Measurements from ENCODE around the gene MAML1. TPM values are rescaled to one million over a fixed set of nuclear protein-coding genes. Genes with fewer than 3 reads are reported as not detected.

The MAML1 gene
- total RNA-seq, 1 donor from 2014 or later, result 36.2 TPM

DNA sequence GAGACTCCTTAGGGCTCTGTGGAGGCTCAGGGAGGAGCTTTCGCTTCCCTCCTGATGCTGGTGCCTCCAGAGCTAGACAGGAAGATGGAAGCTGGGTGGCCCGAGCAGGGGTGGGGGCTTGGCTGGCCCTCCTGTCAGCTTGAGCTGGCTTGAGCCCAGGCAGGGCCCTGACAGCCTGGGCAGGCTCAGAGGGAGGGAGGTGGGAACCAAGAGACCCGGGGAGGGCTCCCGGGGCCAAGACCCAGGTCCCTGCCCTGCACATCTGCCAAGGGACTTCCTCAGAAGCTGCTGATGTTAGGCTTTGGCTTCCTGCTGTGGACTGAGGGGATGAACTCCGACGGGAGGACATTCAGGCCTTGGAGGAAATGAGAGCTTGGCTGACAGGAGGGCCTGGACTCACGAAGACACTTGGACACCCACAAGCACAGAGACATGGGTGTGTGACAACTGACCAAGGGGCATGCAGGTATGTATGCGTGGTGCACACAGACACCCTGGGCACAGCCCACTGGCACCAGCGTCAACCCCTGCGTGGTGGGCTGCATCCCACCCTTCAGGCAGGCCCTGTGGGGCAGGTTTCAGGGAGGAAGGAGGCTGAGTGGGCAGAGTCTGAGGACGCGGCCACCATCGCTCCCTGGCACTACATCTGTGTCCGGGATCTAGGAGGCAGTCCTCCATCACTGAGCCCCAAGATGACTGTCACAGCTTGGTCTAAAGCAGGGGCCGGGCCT, 59.4 kb downstream of the MAML1 start:
- intact Hi-C loops (cut with micrococcal nuclease), result no loop called here

DNA sequence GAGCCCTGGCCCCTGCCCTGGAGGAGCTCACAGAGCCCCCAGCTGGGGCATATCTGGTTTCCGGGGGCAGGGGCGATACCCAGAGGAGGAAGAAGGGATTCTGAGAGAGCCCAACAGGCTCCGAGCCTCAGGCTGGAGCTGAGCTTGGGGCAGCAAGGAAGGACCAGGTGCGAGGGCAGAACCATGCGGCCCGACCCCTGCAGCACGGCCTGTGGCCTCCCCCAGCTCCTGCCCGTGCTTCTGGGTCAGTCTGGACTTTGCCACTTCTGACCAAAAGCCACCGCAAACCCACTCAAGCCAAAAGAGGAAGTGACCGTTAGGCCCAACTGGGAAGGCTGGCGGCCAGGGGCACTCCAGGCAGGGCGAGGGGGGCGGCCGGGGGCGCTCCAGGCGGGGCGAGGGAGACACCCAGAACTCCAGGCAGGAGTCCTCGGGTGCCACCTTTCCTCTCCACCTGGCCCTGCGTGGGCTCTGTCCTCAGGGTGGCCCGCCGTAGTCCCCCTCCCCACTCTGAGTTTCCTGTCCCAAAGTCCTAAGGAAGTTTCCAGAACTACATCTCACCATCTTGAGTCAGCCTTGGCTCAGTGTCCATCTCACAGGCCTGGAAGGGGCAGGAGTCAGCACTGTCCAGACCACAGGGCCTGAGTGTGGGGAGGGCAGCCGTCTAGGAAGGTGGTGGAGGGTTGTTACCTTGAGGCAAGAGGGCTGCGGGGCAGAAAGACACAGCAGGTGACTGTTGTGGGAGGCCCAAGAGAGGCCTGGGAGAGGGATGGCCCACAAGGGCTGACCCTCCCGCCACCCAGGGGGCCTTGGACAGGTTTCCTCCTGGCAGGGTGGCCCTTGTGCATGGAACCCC, 60.2 kb downstream of the MAML1 start:
- intact Hi-C loops (cut with micrococcal nuclease), result no loop called here

DNA sequence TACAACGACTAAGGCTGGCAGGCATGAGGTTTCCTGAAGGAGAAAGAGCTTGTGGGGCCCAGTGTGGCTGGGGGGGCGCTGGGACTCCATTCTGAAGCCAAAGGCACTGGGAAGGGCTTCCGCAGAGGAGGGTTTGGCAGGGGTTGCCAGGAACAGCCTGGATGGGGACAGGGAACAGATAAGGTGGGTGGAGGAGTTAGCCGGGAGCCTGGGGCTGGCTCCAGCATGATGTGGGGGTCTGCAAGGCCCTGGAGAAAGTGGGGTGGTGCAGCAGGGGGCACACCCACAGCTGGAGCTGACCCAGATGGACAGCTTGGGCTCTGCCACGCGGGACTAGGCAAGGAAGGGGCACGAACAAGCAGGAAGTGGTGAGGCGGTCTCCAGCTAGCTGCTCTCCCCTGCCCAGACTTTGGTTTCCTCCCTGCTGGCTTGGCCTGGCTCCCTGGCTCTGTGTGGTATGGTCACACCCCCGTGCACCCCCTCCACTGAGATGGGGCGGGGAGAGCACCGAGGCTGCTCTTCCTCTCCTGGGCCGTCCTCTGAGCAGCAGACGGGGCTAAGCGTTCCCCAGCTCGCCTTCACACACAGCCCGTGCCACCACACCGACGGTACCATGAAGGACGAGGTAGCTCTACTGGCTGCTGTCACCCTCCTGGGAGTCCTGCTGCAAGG, 61.0 kb downstream of the MAML1 start, which contains the start of gene LTC4S:
TSS of gene LTC4S (plus strand) at position 519 of the 672 bp plus-strand sequence. CDS start at position 614, 95 bp downstream.
- intact Hi-C loops (cut with micrococcal nuclease), result no loop called here

DNA sequence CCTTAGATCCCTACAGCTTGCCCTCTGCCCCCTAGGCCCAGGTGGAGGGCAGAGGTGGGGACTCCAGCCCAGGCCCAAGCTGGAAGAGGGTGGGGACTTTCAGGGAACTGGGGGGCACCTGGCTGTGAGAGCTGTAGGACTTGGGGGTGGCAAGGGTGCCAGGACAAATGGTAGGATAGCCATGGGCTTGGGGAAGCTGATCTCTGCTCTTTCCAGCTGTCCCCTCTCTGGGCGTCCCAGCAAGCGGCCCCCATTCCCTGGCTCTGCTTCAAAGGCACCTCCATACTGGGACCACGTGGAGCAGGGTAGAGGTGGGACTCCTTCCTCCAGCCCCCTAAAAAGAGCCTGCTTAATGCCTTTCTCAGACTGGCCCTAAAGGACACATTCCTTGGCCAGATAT, 61.5 kb downstream of the MAML1 start:
- intact Hi-C loops (cut with micrococcal nuclease), result no loop called here

DNA sequence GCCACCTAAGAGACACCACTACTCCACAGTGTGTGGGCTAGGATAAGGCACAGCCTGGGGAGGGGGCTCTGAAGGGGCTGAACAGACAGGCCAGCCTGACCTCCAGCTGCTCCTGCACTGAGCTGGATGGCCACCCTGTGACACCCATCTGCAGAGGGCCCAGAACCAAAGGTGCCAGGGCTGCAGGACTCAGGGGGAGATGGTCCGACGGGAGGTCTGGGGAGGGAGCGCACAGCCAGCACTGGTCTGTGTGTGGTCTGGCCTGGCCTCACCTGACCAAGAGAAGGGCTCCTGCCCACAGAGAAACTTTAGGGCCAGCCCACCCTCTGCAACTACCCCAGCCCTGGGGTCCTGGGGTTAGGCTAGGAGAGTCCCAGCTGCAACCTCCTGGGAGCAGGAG, 62.0 kb downstream of the MAML1 start:
- intact Hi-C loops (cut with micrococcal nuclease), result no loop called here

DNA sequence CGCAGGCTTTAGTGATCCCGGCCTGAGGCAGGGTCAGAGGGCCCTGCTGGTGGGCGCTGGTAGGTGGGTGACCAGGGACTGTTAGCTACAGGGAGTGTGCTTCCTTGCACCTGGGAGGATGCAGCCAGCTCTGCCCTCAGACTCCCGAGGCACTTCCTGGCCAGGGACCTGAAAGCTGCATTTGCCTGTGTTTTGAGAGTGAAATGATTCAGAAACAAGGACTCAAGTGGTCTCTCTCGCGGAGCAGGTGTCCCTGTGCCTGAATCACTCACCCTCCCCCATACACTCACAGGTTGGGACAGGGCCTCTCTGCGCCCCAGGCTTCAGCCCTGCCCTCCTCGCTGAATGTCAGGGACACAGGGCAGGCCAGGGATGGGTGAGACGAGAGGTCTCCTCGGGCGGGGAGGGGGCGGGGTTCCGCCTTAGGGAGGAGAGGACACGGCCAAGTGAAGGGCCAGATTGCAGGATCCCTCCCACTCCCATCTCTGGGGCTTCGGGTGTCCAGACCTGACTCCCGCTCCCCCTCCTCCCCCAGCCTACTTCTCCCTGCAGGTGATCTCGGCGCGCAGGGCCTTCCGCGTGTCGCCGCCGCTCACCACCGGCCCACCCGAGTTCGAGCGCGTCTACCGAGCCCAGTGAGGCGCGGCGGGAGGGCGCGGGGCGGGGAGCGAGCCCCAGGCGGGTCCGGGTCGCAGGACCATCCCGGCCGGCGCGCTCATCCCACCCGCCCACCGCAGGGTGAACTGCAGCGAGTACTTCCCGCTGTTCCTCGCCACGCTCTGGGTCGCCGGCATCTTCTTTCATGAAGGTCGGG, 62.6 kb downstream of the MAML1 start:
- intact Hi-C loops (cut with micrococcal nuclease), result loop anchor here (5.0 kb wide), 1 partner anchor 63 kb away; the partner anchor contains the start of gene MAML1

DNA sequence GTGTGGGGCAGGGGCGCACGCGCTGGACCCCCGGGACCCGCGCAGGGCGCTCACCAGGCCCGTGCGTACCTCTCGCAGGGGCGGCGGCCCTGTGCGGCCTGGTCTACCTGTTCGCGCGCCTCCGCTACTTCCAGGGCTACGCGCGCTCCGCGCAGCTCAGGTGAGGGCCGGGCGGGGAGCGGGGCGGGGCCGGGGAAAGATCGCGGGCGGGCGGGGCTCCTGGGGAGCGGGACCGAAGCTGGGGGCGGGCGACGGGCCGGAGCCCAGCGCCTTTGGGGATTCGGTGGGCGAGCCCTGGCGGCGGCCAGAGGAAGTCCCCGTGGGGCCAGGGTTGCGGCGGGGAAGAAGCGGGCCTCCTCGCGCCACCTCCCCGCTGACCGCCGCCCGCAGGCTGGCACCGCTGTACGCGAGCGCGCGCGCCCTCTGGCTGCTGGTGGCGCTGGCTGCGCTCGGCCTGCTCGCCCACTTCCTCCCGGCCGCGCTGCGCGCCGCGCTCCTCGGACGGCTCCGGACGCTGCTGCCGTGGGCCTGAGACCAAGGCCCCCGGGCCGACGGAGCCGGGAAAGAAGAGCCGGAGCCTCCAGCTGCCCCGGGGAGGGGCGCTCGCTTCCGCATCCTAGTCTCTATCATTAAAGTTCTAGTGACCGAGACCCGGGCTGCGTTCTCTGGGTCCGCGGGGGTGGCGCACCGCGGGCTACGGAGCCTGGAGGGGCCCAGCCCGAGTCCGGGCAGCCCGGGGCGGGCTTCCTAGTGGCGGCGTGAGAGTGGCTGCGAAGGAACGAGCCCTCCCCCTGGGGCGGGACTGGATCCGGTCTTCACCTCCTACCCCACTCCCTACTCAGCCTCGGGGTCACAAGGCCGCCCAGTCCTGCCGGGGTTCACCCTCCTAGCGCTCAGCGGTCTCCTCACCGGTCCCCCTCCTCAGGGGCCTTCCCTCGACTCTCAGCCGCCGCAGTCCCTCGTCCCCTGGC, 63.5 kb downstream of the MAML1 start:
- intact Hi-C loops (cut with micrococcal nuclease), result loop anchor here (1.0 to 5.0 kb wide), 2 partner anchors 33 to 64 kb away; partner anchors contain the start of gene MAML1

DNA sequence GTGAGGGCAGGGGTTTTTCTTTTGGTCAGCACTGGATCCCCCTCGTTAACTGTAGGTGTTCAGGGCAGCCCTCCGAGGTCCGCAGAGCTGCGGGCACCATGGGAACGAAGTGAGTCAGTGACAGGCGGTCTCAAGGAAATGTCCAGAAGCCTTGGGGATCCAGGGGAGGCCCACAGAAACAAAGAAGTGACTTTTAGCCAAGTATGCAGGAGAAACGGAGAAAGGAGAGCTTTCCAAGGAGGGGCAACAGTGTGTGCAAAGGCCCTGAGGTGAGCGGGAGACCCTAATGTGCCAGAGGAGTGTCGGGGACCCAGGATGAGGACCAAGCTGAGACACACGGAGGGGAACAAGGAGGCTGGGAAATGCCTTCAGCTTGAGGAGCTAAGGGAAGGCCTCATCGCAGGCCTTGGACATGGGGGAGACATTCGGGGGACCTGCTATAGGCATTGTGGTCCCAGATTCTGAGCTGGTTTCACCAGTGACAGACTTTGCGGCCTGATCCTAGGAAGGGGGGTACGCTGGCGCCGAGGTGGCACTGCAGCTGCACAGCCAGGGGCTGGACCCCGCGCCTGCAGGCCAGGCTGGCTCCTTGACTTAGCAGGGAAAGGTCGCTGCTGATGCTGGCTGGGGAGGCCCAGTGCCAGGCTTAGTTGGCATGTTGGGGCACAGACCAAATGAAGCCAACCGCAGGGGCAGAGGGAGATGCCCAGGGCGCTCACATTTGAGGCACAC, 64.4 kb downstream of the MAML1 start:
- intact Hi-C loops (cut with micrococcal nuclease), result loop anchor here (1.0 to 5.0 kb wide), 2 partner anchors 34 to 65 kb away; partner anchors contain the start of gene MAML1

DNA sequence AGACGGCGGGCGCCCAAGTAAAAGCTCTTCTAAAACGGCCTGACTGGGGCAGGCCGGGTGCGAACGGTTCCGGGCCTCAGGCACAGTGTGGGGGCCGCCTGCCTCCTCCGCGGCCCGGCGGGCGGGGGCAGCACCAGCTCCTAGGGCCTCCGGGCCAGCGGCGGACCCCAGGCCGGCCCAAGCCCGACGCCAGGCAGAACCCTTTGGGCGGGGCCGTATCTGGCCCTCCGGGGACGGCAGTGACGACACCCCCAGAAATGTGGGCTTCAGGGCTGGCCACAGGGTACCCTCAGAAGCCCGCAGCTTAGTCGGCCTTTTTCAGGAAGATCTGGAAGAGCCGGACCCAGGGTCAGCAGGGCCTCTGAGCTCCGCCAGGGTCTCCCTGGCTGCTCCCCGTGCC, 65.1 kb downstream of the MAML1 start:
- intact Hi-C loops (cut with micrococcal nuclease), result loop anchor here (5.0 kb wide), 1 partner anchor 65 kb away; the partner anchor contains the start of gene MAML1

DNA sequence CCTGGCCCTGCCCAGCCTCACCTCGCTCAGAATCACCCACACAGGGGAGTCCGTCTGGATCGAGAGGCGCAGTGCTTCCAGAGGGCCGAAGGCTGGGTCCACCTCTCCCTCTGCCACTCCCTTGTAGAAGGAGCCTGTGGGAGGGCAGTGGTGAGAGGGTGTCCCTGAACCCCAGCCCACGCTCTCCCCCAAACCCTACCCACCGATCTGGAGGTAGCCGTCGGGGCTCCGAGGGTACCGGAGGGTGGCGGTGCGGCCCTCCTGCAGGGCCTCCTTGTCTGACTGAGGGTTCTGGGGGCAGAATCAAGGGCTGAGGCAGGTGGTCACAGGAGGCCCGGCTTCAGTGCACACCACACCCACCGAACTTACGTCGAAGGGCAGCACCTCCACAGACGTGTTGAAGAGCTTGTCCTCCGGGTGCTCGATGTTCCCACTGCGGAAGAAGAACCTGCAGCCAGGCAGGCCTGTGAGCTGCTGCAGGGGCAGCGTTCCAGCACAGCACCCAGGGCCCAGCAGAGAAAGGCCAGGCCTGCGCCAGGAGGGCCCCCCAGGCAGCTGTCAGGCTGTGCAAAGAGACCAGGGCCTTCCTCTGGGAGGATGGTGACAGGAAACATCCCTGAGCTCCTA, 65.6 kb downstream of the MAML1 start:
- intact Hi-C loops (cut with micrococcal nuclease), result loop anchor here (5.0 kb wide), 1 partner anchor 66 kb away; the partner anchor contains the start of gene MAML1

DNA sequence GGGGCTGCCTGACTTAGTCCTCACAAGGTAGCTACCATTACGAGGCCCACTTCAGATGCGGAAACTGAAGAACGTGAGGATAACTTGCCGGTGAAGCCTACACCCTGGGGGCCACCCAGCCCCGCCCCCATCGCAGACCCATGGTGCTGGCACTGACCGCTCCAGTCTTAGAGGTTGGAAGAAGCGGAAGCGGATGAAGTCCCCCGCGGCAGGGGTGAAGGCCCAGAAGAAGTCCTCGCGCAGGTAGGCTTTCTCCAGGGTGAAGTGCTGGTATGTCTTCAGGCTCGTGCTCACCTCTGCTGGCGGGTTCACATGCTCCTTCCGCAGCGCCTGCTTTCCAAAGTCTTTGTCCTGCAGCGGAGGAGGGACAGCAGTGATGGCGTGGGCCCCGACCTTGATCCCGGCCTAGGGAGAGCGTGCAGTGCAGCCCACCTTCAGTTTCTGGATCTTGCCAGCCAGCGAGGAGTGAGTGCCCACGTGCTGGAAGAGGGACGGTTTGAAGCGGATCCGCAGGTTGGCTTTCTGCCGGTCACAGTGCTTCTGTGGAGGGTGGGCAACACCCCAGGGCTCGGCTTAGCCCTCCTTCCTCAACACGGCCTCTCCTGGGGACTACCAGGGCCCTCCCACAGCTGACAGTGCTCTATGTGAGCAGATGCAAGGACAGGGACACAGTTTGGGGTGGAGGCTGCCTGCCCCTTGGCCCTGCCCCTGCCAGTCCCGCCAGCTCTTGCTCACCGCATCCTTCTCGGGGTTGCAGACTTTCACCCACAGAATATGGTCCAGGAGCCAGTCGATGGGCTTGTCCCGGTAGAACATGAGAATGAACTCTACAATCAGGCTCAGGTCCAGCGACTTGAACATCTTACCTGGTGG, 66.4 kb downstream of the MAML1 start:
- intact Hi-C loops (cut with micrococcal nuclease), result loop anchor here (5.0 kb wide), 1 partner anchor 67 kb away; the partner anchor contains the start of gene MAML1

DNA sequence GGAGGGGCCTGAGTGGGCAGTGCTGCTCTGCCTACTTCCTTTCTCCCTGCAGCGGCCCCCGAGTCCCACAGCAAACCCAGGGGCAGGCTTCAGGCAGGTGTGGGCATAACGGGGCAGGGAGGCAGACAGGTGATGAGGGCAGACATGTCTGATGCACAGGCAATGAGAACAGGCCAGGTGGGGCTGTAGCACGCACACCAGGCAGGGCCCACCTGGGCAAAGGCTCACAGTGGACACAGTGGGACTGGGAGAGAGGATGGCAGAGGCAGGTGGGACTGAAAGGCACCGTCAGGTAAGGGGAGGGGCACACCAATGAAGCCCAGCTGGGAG, 67.0 kb downstream of the MAML1 start:
- intact Hi-C loops (cut with micrococcal nuclease), result loop anchor here (5.0 kb wide), 1 partner anchor 67 kb away; the partner anchor contains the start of gene MAML1

DNA sequence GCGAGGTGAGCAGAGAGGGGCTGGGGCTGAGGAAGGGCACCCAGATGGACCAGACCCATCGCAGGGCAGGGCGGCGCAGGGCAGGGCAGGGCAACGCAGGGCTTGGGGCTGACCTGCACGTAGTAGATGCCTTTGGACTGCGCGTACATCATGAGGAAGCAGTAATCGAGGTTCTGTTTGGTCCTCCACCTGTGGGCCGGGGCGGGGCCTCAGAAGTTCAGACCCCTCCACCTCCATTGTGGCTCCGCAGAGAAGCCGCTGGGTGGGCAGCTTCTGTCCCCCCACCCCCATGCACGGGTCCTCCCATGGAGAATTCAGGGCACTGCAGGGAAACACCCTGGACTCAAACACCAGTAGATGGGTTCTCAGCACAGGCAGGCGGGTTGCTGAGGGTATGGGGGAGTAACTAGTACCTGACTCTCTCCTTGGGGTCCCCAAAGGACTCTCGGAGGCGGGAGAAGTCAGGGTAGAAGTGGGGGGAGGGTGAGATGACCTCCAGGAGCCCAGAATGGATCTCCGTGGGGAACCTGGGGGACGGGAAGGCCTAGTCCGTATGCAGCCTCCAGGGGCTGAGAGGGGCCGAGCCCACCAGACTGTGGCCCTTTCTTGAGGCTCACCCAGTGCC, 67.6 kb downstream of the MAML1 start:
- intact Hi-C loops (cut with micrococcal nuclease), result loop anchor here (5.0 to 10.0 kb wide), 2 partner anchors 243 to 275 kb away; partner anchors contain the start of gene RNF130

DNA sequence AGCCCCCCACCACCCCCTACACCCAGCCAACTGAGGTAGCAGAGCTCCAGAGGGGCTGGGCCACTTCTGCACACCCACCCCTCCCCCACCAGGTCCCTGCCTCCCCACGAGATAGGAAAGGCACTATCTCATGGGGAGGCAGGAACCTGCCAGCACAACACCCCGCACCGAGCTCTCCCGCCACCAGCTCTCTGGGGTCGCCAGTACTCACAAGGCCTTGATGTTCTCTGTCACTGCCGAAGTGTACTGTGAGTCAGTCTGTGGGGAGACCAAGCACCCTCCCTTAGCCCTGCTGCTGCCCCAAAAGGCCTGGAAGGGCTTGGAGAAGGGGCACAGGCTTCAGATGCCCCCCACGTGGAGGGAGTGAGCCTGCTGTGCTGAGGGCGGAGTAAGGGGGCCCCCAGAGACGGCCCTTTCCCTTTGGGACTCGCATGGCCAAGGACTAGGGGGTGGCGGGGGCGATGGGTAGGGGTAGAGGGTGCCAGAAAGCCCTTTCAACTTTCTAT, 68.1 kb downstream of the MAML1 start:
- intact Hi-C loops (cut with micrococcal nuclease), result loop anchor here (5.0 to 10.0 kb wide), 2 partner anchors 243 to 274 kb away; partner anchors contain the start of gene RNF130

DNA sequence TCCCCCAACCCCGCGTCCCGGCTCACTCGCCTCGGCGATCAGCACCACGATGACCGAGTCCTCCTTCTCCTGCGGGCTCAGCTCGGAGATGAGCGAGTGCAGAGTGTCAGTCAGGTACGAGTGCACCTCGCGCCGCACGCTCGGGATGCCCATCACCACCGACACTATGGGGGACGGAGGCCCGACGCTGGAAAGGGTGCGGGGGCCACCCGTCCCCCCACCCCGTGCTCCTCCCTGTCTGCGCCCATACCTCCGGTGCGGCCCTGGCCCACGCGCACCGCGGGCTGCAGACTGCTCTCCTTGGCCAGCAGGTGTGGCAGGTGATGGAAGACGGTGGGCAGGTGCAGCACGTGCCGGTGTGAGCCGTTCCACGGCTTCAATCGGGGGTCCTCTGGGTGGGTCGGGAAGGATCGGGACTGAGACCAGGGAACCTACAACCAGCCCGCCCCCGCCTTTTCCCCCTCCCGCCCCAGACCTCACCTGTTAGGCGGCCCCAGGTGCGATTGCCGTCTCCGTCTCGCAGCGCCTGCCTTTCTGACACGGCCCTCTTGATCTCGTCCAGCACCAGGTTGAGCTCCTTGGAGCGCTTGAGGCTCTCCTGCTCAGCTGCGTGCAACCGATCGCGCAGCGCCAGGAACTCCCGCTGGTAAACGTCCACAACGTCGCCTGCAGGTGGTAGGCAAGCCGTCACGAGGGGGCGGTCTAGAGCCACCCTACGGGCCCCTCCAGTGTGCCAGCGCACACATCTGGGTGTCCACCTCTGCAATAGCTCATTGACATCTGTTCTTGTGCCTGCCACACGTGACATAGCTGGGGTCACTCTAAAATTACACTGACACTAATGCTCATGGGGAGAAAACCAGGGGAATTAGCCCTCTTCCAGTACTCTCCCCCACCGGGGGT, 68.9 kb downstream of the MAML1 start:
- intact Hi-C loops (cut with micrococcal nuclease), result loop anchor here (1.0 to 10.0 kb wide), 5 partner anchors 35 to 273 kb away; partner anchors contain the start of genes MRNIP and RNF130
